Measurements from ENCODE around the gene STAT3. TPM values are rescaled to one million over a fixed set of nuclear protein-coding genes. Genes with fewer than 3 reads are reported as not detected.

The STAT3 gene
- total and polyA plus RNA-seq, 2 of the 13 experiments (the other 11 are each of a cell fraction or from before 2014, with no cell fraction given), result 61.8 to 62.4 TPM

DNA sequence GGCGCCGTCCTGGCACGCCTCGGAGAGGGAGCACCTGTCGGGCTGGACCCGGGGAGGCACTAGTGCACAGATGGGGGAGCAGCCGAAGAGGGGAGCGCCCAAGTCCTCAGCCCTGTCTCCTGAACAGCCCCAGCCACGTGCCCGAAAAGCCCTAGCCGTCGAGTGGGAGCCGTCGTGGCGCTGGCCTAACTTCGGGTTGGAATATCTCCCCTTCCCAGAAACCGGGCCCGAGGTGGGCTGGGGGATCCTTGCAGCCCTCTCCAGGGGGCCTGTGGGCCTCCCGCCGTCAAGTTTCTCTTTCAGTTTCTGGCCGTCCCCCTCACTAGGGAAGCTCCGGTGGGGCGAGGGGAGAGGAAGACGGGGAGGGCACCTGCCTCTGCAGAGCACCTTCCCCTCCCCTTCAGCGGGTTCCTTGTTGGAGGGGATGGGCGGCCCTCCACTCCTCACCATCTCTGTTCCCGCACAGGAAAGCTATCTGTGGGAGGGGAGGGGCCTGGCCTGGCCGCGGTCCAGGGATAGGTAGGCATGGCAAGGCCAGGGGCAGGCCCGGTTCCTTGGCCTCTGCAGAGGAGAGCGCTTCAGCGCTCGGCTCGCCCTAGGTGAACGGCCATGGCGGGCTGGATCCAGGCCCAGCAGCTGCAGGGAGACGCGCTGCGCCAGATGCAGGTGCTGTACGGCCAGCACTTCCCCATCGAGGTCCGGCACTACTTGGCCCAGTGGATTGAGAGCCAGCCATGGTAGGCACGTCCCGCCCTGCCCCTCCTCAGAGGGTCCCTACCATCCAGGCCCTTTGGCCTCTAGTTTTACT lies 99.2 kb downstream of the STAT3 start (continued):
- TF ChIP-seq, protein P1, sequence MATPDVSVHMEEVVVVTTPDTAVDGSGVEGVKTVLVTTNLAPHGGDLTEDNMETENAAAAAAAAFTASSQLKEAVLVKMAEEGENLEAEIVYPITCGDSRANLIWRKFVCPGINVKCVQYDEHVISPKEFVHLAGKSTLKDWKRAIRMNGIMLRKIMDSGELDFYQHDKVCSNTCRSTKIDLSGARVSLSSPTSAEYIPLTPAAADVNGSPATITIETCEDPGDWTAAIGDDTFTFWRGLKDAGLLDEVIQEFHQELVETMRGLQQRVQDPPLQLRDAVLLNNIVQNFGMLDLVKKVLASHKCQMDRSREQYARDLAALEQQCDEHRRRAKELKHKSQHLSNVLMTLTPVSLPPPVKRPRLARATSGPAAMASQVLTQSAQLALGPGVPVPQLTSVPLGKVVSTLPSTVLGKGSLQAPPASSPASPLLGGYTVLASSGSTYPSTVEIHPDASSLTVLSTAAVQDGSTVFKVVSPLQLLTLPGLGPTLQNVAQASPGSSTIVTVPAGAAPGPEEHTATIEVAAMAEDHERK (CRISPR knock-in tag; IDR thresholded peaks at IDR 0.05; ENCODE audit: low read depth), result no peak
- no peak for TF ChIP-seq HOXA5 (CRISPR knock-in tag; IDR thresholded peaks at IDR 0.05)
- TF ChIP-seq, protein P2, sequence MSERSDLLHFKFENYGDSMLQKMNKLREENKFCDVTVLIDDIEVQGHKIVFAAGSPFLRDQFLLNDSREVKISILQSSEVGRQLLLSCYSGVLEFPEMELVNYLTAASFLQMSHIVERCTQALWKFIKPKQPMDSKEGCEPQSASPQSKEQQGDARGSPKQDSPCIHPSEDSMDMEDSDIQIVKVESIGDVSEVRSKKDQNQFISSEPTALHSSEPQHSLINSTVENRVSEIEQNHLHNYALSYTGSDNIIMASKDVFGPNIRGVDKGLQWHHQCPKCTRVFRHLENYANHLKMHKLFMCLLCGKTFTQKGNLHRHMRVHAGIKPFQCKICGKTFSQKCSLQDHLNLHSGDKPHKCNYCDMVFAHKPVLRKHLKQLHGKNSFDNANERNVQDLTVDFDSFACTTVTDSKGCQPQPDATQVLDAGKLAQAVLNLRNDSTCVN (CRISPR knock-in tag; IDR thresholded peaks at IDR 0.05; ENCODE audit: borderline replicate concordance), result no peak
- TF ChIP-seq, protein P3, sequence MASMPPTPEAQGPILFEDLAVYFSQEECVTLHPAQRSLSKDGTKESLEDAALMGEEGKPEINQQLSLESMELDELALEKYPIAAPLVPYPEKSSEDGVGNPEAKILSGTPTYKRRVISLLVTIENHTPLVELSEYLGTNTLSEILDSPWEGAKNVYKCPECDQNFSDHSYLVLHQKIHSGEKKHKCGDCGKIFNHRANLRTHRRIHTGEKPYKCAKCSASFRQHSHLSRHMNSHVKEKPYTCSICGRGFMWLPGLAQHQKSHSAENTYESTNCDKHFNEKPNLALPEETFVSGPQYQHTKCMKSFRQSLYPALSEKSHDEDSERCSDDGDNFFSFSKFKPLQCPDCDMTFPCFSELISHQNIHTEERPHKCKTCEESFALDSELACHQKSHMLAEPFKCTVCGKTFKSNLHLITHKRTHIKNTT (CRISPR knock-in tag; IDR thresholded peaks at IDR 0.05), result no peak
- TF ChIP-seq ZNF883 (CRISPR knock-in tag; IDR thresholded peaks at IDR 0.05; ENCODE audit: not compliant biosample characterization), result no peak
- no peak for TF ChIP-seq SOX5 (CRISPR knock-in tag; IDR thresholded peaks at IDR 0.05; ENCODE audit: borderline replicate concordance)
- TF ChIP-seq DNMT1 (CRISPR knock-in tag; IDR thresholded peaks at IDR 0.05), result no peak
- 0 out of 2 replicates have a peak, but pooled peaks have one; percentile 1 for TF ChIP-seq SP2 (CRISPR knock-in tag; IDR thresholded peaks at IDR 0.05)
- no peak for TF ChIP-seq ZNF337 (CRISPR knock-in tag; IDR thresholded peaks at IDR 0.05; ENCODE audit: borderline replicate concordance, low read depth)
- peak; percentile 39; the same call in 1 of the 2 replicates for TF ChIP-seq MTA1 (CRISPR knock-in tag; IDR thresholded peaks at IDR 0.05; ENCODE audit: borderline replicate concordance)
- TF ChIP-seq ZNF543 (CRISPR knock-in tag; IDR thresholded peaks at IDR 0.05), result no peak
- TF ChIP-seq ZNF619 (CRISPR knock-in tag; IDR thresholded peaks at IDR 0.05), result 0 out of 2 replicates have a peak, but pooled peaks have one; percentile 61
- TF ChIP-seq, protein P4, sequence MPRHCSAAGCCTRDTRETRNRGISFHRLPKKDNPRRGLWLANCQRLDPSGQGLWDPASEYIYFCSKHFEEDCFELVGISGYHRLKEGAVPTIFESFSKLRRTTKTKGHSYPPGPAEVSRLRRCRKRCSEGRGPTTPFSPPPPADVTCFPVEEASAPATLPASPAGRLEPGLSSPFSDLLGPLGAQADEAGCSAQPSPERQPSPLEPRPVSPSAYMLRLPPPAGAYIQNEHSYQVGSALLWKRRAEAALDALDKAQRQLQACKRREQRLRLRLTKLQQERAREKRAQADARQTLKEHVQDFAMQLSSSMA (CRISPR knock-in tag; IDR thresholded peaks at IDR 0.05), result no peak
- no peak for TF ChIP-seq ZNF224 (CRISPR knock-in tag; IDR thresholded peaks at IDR 0.05)
- TF ChIP-seq, protein P5, sequence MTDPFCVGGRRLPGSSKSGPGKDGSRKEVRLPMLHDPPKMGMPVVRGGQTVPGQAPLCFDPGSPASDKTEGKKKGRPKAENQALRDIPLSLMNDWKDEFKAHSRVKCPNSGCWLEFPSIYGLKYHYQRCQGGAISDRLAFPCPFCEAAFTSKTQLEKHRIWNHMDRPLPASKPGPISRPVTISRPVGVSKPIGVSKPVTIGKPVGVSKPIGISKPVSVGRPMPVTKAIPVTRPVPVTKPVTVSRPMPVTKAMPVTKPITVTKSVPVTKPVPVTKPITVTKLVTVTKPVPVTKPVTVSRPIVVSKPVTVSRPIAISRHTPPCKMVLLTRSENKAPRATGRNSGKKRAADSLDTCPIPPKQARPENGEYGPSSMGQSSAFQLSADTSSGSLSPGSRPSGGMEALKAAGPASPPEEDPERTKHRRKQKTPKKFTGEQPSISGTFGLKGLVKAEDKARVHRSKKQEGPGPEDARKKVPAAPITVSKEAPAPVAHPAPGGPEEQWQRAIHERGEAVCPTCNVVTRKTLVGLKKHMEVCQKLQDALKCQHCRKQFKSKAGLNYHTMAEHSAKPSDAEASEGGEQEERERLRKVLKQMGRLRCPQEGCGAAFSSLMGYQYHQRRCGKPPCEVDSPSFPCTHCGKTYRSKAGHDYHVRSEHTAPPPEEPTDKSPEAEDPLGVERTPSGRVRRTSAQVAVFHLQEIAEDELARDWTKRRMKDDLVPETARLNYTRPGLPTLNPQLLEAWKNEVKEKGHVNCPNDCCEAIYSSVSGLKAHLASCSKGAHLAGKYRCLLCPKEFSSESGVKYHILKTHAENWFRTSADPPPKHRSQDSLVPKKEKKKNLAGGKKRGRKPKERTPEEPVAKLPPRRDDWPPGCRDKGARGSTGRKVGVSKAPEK (CRISPR knock-in tag; IDR thresholded peaks at IDR 0.05; ENCODE audit: borderline replicate concordance), result no peak
- TF ChIP-seq ZFP82 (CRISPR knock-in tag; IDR thresholded peaks at IDR 0.05; ENCODE audit: borderline replicate concordance), result peak; percentile 27; the same call in 1 of the 2 replicates
- TF ChIP-seq FOXK1 (CRISPR knock-in tag; IDR thresholded peaks at IDR 0.05; ENCODE audit: borderline replicate concordance, low read depth), result no peak
- no peak for TF ChIP-seq NAIF1 (CRISPR knock-in tag; IDR thresholded peaks at IDR 0.05; ENCODE audit: borderline replicate concordance)
- TF ChIP-seq, protein P6, sequence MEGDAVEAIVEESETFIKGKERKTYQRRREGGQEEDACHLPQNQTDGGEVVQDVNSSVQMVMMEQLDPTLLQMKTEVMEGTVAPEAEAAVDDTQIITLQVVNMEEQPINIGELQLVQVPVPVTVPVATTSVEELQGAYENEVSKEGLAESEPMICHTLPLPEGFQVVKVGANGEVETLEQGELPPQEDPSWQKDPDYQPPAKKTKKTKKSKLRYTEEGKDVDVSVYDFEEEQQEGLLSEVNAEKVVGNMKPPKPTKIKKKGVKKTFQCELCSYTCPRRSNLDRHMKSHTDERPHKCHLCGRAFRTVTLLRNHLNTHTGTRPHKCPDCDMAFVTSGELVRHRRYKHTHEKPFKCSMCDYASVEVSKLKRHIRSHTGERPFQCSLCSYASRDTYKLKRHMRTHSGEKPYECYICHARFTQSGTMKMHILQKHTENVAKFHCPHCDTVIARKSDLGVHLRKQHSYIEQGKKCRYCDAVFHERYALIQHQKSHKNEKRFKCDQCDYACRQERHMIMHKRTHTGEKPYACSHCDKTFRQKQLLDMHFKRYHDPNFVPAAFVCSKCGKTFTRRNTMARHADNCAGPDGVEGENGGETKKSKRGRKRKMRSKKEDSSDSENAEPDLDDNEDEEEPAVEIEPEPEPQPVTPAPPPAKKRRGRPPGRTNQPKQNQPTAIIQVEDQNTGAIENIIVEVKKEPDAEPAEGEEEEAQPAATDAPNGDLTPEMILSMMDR (CRISPR knock-in tag; IDR thresholded peaks at IDR 0.05), result no peak
